Astrocyte of the cerebellum (primary cell): Measurements from ENCODE around the gene FXYD6.

Experiments
- DNase-seq: peaks from one replicate; pipeline ENCODE4 v3.0.0-alpha.2; 2011; ENCODE audit warnings: low read depth
- H3K4me3 ChIP-seq: 2 replicates; pipeline ENCODE4 v1.5.1; 2011; ENCODE audit warnings: mild to moderate bottlenecking, low read depth, low read length, moderate library complexity
- in situ Hi-C: cut with HindIII; loops from 2 replicates; pipeline ENCODE4 v1.10.0; 2017; ENCODE audit warnings: low sequenced_read_pairs
- TF ChIP-seq, protein P1 (sequence below): IDR thresholded peaks from 2 replicates; pipeline ENCODE4 v1.5.1; 2012; ENCODE audit warnings: low read length, low read depth, moderate library complexity, mild to moderate bottlenecking; ENCODE audit errors: missing control alignments

The FXYD6 gene

DNA sequence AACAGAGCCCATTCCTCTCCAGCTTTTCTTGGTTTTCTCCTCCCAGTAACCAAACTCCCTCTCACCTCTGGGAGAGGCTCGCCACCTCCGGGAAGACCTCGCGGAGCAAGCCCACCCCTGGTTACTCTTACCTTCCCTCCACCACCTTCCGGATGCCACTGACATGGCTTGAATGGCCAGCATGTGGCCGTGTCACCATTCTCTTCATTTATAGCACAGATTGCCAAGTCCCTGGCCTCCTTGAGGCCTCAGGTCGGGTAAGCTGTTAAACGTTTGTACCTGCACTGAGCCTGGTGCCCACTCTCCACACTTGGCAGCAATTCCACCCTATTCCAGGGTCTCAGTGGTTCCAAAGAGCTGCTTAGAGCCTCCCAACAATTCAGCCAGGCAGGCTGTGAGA, 43.9 kb downstream of the FXYD6 start:
- TF ChIP-seq, protein P1, sequence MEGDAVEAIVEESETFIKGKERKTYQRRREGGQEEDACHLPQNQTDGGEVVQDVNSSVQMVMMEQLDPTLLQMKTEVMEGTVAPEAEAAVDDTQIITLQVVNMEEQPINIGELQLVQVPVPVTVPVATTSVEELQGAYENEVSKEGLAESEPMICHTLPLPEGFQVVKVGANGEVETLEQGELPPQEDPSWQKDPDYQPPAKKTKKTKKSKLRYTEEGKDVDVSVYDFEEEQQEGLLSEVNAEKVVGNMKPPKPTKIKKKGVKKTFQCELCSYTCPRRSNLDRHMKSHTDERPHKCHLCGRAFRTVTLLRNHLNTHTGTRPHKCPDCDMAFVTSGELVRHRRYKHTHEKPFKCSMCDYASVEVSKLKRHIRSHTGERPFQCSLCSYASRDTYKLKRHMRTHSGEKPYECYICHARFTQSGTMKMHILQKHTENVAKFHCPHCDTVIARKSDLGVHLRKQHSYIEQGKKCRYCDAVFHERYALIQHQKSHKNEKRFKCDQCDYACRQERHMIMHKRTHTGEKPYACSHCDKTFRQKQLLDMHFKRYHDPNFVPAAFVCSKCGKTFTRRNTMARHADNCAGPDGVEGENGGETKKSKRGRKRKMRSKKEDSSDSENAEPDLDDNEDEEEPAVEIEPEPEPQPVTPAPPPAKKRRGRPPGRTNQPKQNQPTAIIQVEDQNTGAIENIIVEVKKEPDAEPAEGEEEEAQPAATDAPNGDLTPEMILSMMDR, result no peak
- no peak for DNase-seq
- no peak overlapping the region for H3K4me3 ChIP-seq
- in situ Hi-C loops, result no loop called here

DNA sequence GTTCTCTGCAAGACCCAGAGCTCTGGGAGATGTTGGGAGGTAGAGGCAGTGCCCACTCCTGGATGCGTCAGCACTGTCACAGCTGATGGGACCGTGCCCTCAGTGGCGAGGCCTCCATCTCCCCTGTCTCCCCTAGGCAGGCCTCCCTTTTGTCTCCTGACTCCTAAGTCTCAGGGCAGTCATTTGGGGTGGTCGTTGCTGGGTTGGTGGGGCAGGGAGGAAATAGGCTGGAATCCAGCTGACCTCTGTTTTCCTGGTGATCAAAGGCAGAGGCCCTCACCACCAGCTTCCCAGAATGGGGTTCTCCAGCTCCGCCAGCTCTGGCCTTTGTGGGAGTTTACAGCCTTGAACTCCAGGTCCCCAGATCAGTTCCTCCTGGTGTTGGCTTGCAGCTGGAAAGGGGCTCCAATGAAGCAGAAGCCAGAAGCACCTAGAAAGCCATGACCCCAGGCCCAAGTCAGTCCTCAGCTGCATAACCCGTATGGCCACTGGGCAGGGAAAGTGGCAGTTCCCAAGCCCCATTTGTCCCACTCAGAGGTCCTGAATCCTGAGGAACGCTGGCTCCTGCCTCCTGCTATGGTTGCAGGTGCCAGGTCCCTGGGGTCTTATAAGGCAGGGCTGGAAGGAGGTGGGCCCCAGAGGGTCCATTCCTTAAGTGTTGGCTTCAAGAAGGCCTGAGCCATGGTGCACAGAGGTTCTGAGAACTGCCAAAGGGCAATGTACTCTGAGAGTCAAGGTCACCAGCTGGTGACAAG, 44.6 kb downstream of the FXYD6 start:
- TF ChIP-seq, protein P1, result no peak
- H3K4me3 ChIP-seq, result no peak overlapping the region
- no peak for DNase-seq
- in situ Hi-C loops, result no loop called here

DNA sequence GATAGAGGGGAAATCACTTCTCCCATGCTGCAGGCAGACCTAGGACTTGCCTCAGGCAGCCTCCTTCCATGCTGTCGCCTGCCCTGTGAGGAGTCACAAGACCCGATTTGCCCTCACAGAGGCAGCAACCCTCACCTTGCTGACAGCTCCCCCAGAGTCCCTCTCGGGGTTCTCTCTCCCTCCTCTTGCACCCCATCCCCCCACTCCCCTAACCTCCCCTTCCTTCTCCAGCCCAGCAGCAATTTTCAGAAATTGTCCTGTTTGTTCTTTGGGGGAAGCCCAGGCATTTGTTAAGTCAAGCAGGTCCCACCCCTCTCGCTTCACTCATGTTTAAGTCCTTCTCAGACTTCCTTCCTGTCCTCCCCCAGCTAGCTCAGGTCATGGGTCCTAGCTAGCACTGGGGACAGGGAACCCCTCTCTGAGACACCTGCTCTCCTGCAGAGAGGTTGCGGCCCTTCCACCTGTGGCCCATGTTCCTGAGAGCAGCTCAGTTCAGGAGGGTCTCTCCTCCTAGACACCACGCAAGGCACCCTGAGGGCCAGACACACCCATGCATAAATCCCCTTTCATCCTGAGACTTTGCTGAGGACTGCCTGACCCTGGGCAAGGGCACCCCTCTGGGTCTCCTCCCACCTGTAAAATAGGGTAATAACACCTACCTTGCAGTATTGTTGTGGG, 45.6 kb downstream of the FXYD6 start:
- no peak overlapping the region for H3K4me3 ChIP-seq
- TF ChIP-seq, protein P1, result no peak
- no peak for DNase-seq
- in situ Hi-C loops, result no loop called here

DNA sequence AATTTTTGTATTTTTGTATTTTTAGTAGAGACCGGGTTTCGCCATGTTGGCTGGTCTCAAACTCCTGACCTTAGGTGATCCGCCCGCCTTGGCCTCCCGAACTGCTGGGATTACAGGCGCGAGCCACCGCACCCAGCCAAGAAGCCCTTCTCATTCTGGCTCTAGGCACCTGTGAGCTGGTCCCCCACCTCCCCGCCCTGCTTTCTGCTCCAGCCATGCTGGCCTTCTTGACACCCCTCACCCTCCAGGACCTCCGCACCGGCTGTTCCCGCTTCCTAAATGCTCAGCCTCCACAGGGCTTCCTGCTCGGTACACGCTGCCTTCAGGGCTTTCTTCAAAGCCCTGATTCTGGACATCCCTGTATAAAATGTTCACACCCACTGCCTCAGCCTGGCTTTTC, 46.4 kb downstream of the FXYD6 start:
- no peak overlapping the region for H3K4me3 ChIP-seq
- TF ChIP-seq, protein P1, result no peak
- no peak for DNase-seq
- in situ Hi-C loops, result no loop called here

DNA sequence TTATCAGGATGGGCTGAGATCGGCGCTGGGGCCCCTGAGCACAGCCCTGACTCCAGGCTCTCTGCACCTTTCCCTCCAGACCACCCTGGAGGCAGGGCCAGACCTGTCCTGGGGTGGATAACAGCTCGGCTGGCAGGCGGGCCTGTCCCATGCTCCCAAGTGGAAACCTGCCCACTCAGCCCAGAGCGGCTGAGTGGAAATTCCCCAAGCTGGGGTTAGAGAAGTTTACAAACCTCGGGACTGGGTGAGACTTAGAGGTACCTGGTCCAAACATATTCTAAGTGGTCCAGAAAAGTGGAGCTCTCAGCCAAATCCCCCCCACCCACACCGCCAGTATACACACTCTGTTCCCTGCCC, 47.1 kb downstream of the FXYD6 start:
- DNase-seq, result no peak
- TF ChIP-seq, protein P1, result no peak

DNA sequence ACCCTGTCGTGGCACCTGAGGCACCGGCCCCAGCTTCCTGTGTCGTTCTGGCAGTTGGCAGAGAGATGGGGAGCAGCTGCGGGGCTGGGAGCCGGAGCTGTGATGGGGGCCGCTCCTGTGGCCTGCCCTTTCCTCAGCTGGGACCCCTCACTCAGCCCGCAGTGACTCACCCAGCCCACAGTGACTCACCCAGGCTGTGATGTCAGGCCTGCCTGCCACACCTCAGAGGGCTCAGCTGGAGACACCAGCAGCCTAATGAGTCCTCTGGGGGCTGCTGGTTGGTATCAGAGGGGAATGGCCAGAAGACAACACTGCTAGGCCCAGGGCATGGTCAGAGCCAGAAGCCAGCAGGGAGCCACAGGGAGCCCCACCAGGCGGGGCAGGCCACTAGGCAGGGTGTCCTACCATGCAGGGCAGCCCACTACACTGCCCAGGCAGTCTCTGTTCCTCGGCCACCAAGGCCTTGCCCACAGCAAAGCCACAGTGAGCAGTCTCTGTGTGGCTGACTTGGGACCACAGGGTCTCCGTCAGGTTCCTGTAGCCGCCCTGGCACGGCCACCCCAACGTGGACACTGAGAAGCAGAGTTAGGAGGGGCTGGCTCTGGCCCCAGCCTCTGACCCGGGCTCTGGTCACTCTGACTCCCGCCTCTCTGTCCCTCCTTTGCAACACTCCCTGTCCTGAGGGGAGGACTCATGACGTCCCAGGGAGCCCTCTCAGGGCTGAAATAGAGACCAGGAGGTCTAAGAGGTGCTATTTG, 47.7 kb downstream of the FXYD6 start:
- in situ Hi-C loops, result no loop called here
- TF ChIP-seq, protein P1, result no peak
- DNase-seq, result peak; percentile 58
- H3K4me3 ChIP-seq, result no peak overlapping the region

More for the DNA sequence above, 47.1 kb downstream of the FXYD6 start:
- no peak overlapping the region for H3K4me3 ChIP-seq
- in situ Hi-C loops, result no loop called here
